ENCODE measurements around the gene DOCK4. TPM values are rescaled to one million over a fixed set of nuclear protein-coding genes. Genes with fewer than 3 reads are reported as not detected.

Gene DOCK4
- total RNA-seq, 3 donors from 2014 or later, result 31.7 to 43.3 (median 41.9) TPM

- Histone ChIP-seq H3K4me3 (no peak overlapping the region), H3K9me3 (no peaks in the 10 kb centered on the region), H3K4me1 (no peaks in the 10 kb centered on the region), H3K27me3 (no peaks in the 10 kb centered on the region), H3K27ac (no peak overlapping the region), H3K36me3 (no peaks in the 10 kb centered on the region)
- intact Hi-C loops (cut with DNase I; ENCODE audit: low total_unique reads), result no loop called here
- DNase-seq (ENCODE audit: low spot score in 2 of 2), result no peak
- TF ChIP-seq POLR2A (IDR thresholded peaks at IDR 0.05), result no peak
- no peak for TF ChIP-seq POLR2AphosphoS5 (IDR thresholded peaks at IDR 0.05)
- TF ChIP-seq CTCF (IDR thresholded peaks at IDR 0.05), result no peak
These were observed 508.4 kb downstream of the DOCK4 start for GRCh38 chr7:111697771-111698170.

GRCh38 chr7:111694376-111694775 lies 511.8 kb downstream of the DOCK4 start:
- Histone ChIP-seq H3K27me3 (no peaks in the 10 kb centered on the region), H3K27ac (no peak overlapping the region), H3K4me3 (no peak overlapping the region), H3K9me3 (no peaks in the 10 kb centered on the region), H3K36me3 (no peaks in the 10 kb centered on the region), H3K4me1 (no peaks in the 10 kb centered on the region)
- no peak for DNase-seq (ENCODE audit: low spot score in 2 of 2)
- intact Hi-C loops (cut with DNase I; ENCODE audit: low total_unique reads), result no loop called here
- TF ChIP-seq POLR2A (IDR thresholded peaks at IDR 0.05) (no peak), POLR2AphosphoS5 (IDR thresholded peaks at IDR 0.05) (no peak), CTCF (IDR thresholded peaks at IDR 0.05) (no peak)

- no peak overlapping the region for H3K4me3 ChIP-seq
These were observed 515.7 kb downstream of the DOCK4 start for GRCh38 chr7:111690364-111691111.

GRCh38 chr7:111685349-111685748 lies 520.9 kb downstream of the DOCK4 start:
- H3K4me3 ChIP-seq, result no peak overlapping the region
- no peak overlapping the region for H3K27ac ChIP-seq
- H3K4me1 ChIP-seq, result no peaks in the 10 kb centered on the region
- H3K9me3 ChIP-seq, result no peaks in the 10 kb centered on the region
- no peak for DNase-seq (ENCODE audit: low spot score in 2 of 2)
- TF ChIP-seq POLR2A (IDR thresholded peaks at IDR 0.05) (no peak), CTCF (IDR thresholded peaks at IDR 0.05) (no peak), POLR2AphosphoS5 (IDR thresholded peaks at IDR 0.05) (no peak)
- intact Hi-C loops (cut with DNase I; ENCODE audit: low total_unique reads), result no loop called here
- no peaks in the 10 kb centered on the region for H3K27me3 ChIP-seq
- no peaks in the 10 kb centered on the region for H3K36me3 ChIP-seq

More at GRCh38 chr7:111690364-111691111, 515.7 kb downstream of the DOCK4 start:
- Histone ChIP-seq H3K27me3 (no peaks in the 10 kb centered on the region), H3K36me3 (no peaks in the 10 kb centered on the region), H3K27ac (no peak overlapping the region), H3K9me3 (no peaks in the 10 kb centered on the region), H3K4me1 (no peaks in the 10 kb centered on the region)
- intact Hi-C loops (cut with DNase I; ENCODE audit: low total_unique reads), result no loop called here
- no peak for TF ChIP-seq POLR2AphosphoS5 (IDR thresholded peaks at IDR 0.05)
- no peak for TF ChIP-seq POLR2A (IDR thresholded peaks at IDR 0.05)
- TF ChIP-seq CTCF (IDR thresholded peaks at IDR 0.05), result no peak
- DNase-seq (ENCODE audit: low spot score in 2 of 2), result no peak

GRCh38 chr7:111682588-111683340 lies 523.4 kb downstream of the DOCK4 start:
- DNase-seq (ENCODE audit: low spot score in 2 of 2), result no peak
- H3K9me3 ChIP-seq, result no peaks in the 10 kb centered on the region
- no peaks in the 10 kb centered on the region for H3K36me3 ChIP-seq
- no peaks in the 10 kb centered on the region for H3K27me3 ChIP-seq
- TF ChIP-seq POLR2A (IDR thresholded peaks at IDR 0.05), result no peak
- no peak for TF ChIP-seq CTCF (IDR thresholded peaks at IDR 0.05)
- H3K4me1 ChIP-seq, result no peaks in the 10 kb centered on the region
- intact Hi-C loops (cut with DNase I; ENCODE audit: low total_unique reads), result no loop called here
- no peak overlapping the region for H3K4me3 ChIP-seq
- H3K27ac ChIP-seq, result no peak overlapping the region
